CD4-positive, alpha-beta memory T cell (primary cell): Measurements from ENCODE around the gene TRIM64C. TPM values are rescaled to one million over a fixed set of nuclear protein-coding genes. Genes with fewer than 3 reads are reported as not detected.
"Not testable (repeated sequence)": the region's sequence is repeated elsewhere in the genome, so short reads cannot be mapped to it uniquely, and the experiment has no call there.

Experiments used
- CTCF ChIA-PET: fragments of 350-600 bp; sonication (Branson Sonifier 250); formaldehyde crosslinking; loops from one replicate; lab custom pipeline; 2021; ENCODE audit warnings: inconsistent platforms; ENCODE audit not compliant: partially characterized antibody; lab: Charles Lee
- POLR2A ChIA-PET: fragments of 350-600 bp; sonication (Branson Sonifier 250); formaldehyde crosslinking; loops from one replicate; lab custom pipeline; 2021; ENCODE audit not compliant: partially characterized antibody; lab: Charles Lee
- DNase-seq, 5 donors: peaks; one replicate each; pipeline versions ENCODE4 v3.0.0 to v3.0.0-alpha.2; 2020 to 2022; ENCODE audit warnings: mixed read lengths in 1 of 5
- H3K27ac ChIP-seq: one replicate; pipeline ENCODE4 v1.7.0; 2013; ENCODE audit warnings: low read depth, low read length
- H3K27me3 ChIP-seq: 2 replicates; pipeline ENCODE4 v1.7.0; 2013; ENCODE audit warnings: mild to moderate bottlenecking, low read length, moderate library complexity; ENCODE audit not compliant: insufficient read depth
- H3K36me3 ChIP-seq: 2 replicates; pipeline ENCODE4 v1.7.0; 2013; ENCODE audit warnings: mild to moderate bottlenecking, low read length, moderate library complexity; ENCODE audit not compliant: insufficient read depth
- H3K4me1 ChIP-seq: 2 replicates; pipeline ENCODE4 v1.7.0; 2013; ENCODE audit warnings: mild to moderate bottlenecking, low read length, moderate library complexity; ENCODE audit not compliant: insufficient read depth
- H3K4me3 ChIP-seq, 2 donors: one replicate each; pipeline ENCODE4 v1.7.0; 2013; ENCODE audit warnings: low read length in 2 of 2, mild to moderate bottlenecking in 1 of 2
- H3K9me3 ChIP-seq, 2 donors: one replicate each; pipeline ENCODE4 v1.7.0; 2013; ENCODE audit warnings: low read length in 2 of 2, control low read depth in 1 of 2; ENCODE audit not compliant: control insufficient read depth in 1 of 2
- H3K27ac Mint-ChIP-seq, 7 donors: one replicate each; pipeline ENCODE4 v1.8.0; 2020 to 2021; ENCODE audit warnings: mixed read lengths in 7 of 7, mild to moderate bottlenecking in 6 of 7, inconsistent platforms in 3 of 7, moderate library complexity in 3 of 7
- H3K27me3 Mint-ChIP-seq, 2 donors: one replicate each; pipeline ENCODE4 v1.8.0; 2020 to 2021; ENCODE audit warnings: mixed read lengths in 2 of 2
- H3K36me3 Mint-ChIP-seq, 2 donors: one replicate each; pipeline ENCODE4 v1.8.0; 2020 to 2021; ENCODE audit warnings: mixed read lengths in 2 of 2, inconsistent platforms in 1 of 2, mild to moderate bottlenecking in 1 of 2
- H3K4me1 Mint-ChIP-seq, 4 donors: one replicate each; pipeline ENCODE4 v1.8.0; 2020 to 2021; ENCODE audit warnings: mixed read lengths in 4 of 4, mild to moderate bottlenecking in 1 of 4
- H3K4me3 Mint-ChIP-seq, 8 donors: one replicate each; pipeline ENCODE4 v1.8.0; 2020 to 2021; ENCODE audit warnings: mixed read lengths in 8 of 8, mild to moderate bottlenecking in 7 of 8, moderate library complexity in 6 of 8, inconsistent platforms in 3 of 8
- H3K9me3 Mint-ChIP-seq, 8 donors: one replicate each; pipeline ENCODE4 v1.8.0; 2020 to 2021; ENCODE audit warnings: mixed read lengths in 8 of 8, mild to moderate bottlenecking in 5 of 8, inconsistent platforms in 3 of 8, moderate library complexity in 1 of 8
- intact Hi-C: fragments of 100-400 bp; cut with micrococcal nuclease; formaldehyde crosslinking; loops from one replicate; pipeline ENCODE4 v1.15.1; 2023
- polyA plus RNA-seq, 2 donors: library from polyadenylated mRNA; unstranded; fragments of 300-500 nt; fragmentation: Illumina TruSeq; gene quantifications; one replicate each; pipeline ENCODE4 v1.2.3, GENCODE V29; 2021
- total RNA-seq, 2 experiments: library from RNA; stranded (reverse); gene quantifications; one replicate each; pipeline ENCODE4 v1.2.3, GENCODE V29; 2021

The TRIM64C gene
- not detected for total RNA-seq
- polyA plus RNA-seq = not detected

- H3K36me3 ChIP-seq, H3K9me3 ChIP-seq, H3K36me3 Mint-ChIP-seq, H3K4me3 Mint-ChIP-seq, DNase-seq, H3K4me1 ChIP-seq, H3K4me3 ChIP-seq, H3K9me3 Mint-ChIP-seq, H3K27me3 ChIP-seq, CTCF ChIA-PET, POLR2A ChIA-PET, H3K27ac ChIP-seq, H3K4me1 Mint-ChIP-seq, H3K27me3 Mint-ChIP-seq, intact Hi-C loops, H3K27ac Mint-ChIP-seq: not testable (repeated sequence)
Measured at GRCh38 chr11:49059012-49059411, at the start of gene TRIM64C. Gene TRIM64C (minus strand): TSS chr11:49059112. CDS start chr11:49059112, 0 bp downstream.

- POLR2A ChIA-PET = not testable (repeated sequence)
Measured at GRCh38 chr11:49102356-49102755, 43.4 kb upstream of the TRIM64C start.

GRCh38 chr11:49069897-49070296 lies 11.0 kb upstream of the TRIM64C start:
- H3K27ac Mint-ChIP-seq, CTCF ChIA-PET, H3K36me3 ChIP-seq, H3K9me3 Mint-ChIP-seq, H3K9me3 ChIP-seq, H3K27ac ChIP-seq, H3K4me3 Mint-ChIP-seq, H3K27me3 Mint-ChIP-seq, DNase-seq, intact Hi-C loops, H3K4me1 ChIP-seq, H3K4me1 Mint-ChIP-seq, H3K4me3 ChIP-seq, H3K36me3 Mint-ChIP-seq, POLR2A ChIA-PET, H3K27me3 ChIP-seq: not testable (repeated sequence)

More at GRCh38 chr11:49102356-49102755, 43.4 kb upstream of the TRIM64C start:
- H3K4me1 ChIP-seq, H3K36me3 ChIP-seq, H3K9me3 ChIP-seq, H3K4me3 Mint-ChIP-seq, intact Hi-C loops, H3K27ac Mint-ChIP-seq, H3K4me3 ChIP-seq, CTCF ChIA-PET, H3K36me3 Mint-ChIP-seq, H3K9me3 Mint-ChIP-seq, H3K27me3 ChIP-seq, H3K27me3 Mint-ChIP-seq, DNase-seq, H3K4me1 Mint-ChIP-seq, H3K27ac ChIP-seq: not testable (repeated sequence)

- H3K27ac ChIP-seq, H3K4me1 Mint-ChIP-seq, H3K36me3 Mint-ChIP-seq, H3K9me3 ChIP-seq, H3K27me3 Mint-ChIP-seq, H3K4me3 ChIP-seq, H3K36me3 ChIP-seq, H3K4me1 ChIP-seq, POLR2A ChIA-PET, DNase-seq, H3K27ac Mint-ChIP-seq, H3K27me3 ChIP-seq, H3K9me3 Mint-ChIP-seq, intact Hi-C loops, H3K4me3 Mint-ChIP-seq, CTCF ChIA-PET: not testable (repeated sequence)
Measured at GRCh38 chr11:49049821-49050220, 9.1 kb downstream of the TRIM64C start.

GRCh38 chr11:49048229-49048628 lies 10.7 kb downstream of the TRIM64C start:
- H3K4me1 Mint-ChIP-seq, H3K27me3 Mint-ChIP-seq, H3K4me3 Mint-ChIP-seq, CTCF ChIA-PET, H3K9me3 ChIP-seq, H3K27me3 ChIP-seq, H3K9me3 Mint-ChIP-seq, intact Hi-C loops, H3K36me3 Mint-ChIP-seq, H3K36me3 ChIP-seq, H3K4me3 ChIP-seq, POLR2A ChIA-PET, DNase-seq, H3K4me1 ChIP-seq, H3K27ac Mint-ChIP-seq, H3K27ac ChIP-seq: not testable (repeated sequence)

GRCh38 chr11:49028523-49028922 lies 30.4 kb downstream of the TRIM64C start, which contains the start of gene TRIM49B:
Gene TRIM49B (plus strand): TSS chr11:49028823. CDS start chr11:49031600, 2,777 bp downstream.
- H3K36me3 Mint-ChIP-seq, H3K27me3 Mint-ChIP-seq: not testable (repeated sequence)

More at GRCh38 chr11:49028523-49028922, 30.4 kb downstream of the TRIM64C start, which contains the start of gene TRIM49B:
- H3K36me3 ChIP-seq, H3K4me3 ChIP-seq, H3K4me3 Mint-ChIP-seq, H3K9me3 Mint-ChIP-seq, H3K9me3 ChIP-seq, H3K27me3 ChIP-seq, H3K27ac ChIP-seq, CTCF ChIA-PET, H3K27ac Mint-ChIP-seq, DNase-seq, intact Hi-C loops, POLR2A ChIA-PET, H3K4me1 Mint-ChIP-seq, H3K4me1 ChIP-seq: not testable (repeated sequence)

Other genes with a start within 250 kb of the TRIM64C start
- not detected for gene TRIM51G, start 75.2 kb downstream of the TRIM64C start, total RNA-seq
- gene TRIM51G, start 75.2 kb downstream of the TRIM64C start, polyA plus RNA-seq = not detected
- not detected for gene TRIM49B, start 30.3 kb downstream of the TRIM64C start, total RNA-seq
- gene TRIM49B, start 30.3 kb downstream of the TRIM64C start, polyA plus RNA-seq = not detected
- gene FOLH1, start 149.5 kb upstream of the TRIM64C start, total RNA-seq = not detected
- gene FOLH1, start 149.5 kb upstream of the TRIM64C start, polyA plus RNA-seq = not detected